Mesodermal cell (in vitro differentiated cells): ENCODE results near the gene CSKMT. TPM values are rescaled to one million over a fixed set of nuclear protein-coding genes. Genes with fewer than 3 reads are reported as not detected.
"Not testable (repeated sequence)": the region's sequence is repeated elsewhere in the genome, so short reads cannot be mapped to it uniquely, and the experiment has no call there.

Source experiments
- H3K27ac ChIP-seq: 2 replicates; pipeline ENCODE4 v1.7.0; 2013; ENCODE audit warnings: mild to moderate bottlenecking, low read depth, low read length, moderate library complexity; ENCODE audit not compliant: severe bottlenecking
- H3K36me3 ChIP-seq: 2 replicates; pipeline ENCODE4 v1.7.1; 2013; ENCODE audit warnings: mild to moderate bottlenecking, low read length, moderate library complexity; ENCODE audit not compliant: control insufficient read depth, insufficient read depth
- H3K4me1 ChIP-seq: one replicate; pipeline ENCODE4 v1.7.1; 2013; ENCODE audit warnings: mild to moderate bottlenecking, low read length; ENCODE audit not compliant: insufficient read depth, control insufficient read depth, poor library complexity, severe bottlenecking
- H3K4me3 ChIP-seq: 2 replicates; pipeline ENCODE4 v1.7.0; 2013; ENCODE audit warnings: low read length, control low read depth, mild to moderate bottlenecking; ENCODE audit not compliant: insufficient read depth, poor library complexity, severe bottlenecking; ENCODE audit errors: extremely low read depth
- H3K9me3 ChIP-seq: 2 replicates; pipeline ENCODE4 v1.7.1; 2013; ENCODE audit warnings: mild to moderate bottlenecking, low read length, moderate library complexity; ENCODE audit not compliant: control insufficient read depth
- WGBS, 2 experiments: methylation state at CpG; one replicate each; pipeline ENCODE4 v1.1.5; 2013; ENCODE audit warnings: missing lambda C conversion rate in 2 of 2; ENCODE audit not compliant: insufficient coverage in 2 of 2; 5-methylcytosine and 5-hydroxymethylcytosine counted together
- polyA plus RNA-seq, 2 experiments: library from polyadenylated mRNA; stranded (reverse); fragments of 50-300 nt; gene quantifications; one replicate each; pipeline ENCODE4 v1.2.3, GENCODE V29; 2013

CSKMT gene, protein sequence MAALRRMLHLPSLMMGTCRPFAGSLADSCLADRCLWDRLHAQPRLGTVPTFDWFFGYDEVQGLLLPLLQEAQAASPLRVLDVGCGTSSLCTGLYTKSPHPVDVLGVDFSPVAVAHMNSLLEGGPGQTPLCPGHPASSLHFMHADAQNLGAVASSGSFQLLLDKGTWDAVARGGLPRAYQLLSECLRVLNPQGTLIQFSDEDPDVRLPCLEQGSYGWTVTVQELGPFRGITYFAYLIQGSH
- 92.9 TPM for polyA plus RNA-seq (2013, experiment 1 of 2)
- 136 TPM for polyA plus RNA-seq (2013, experiment 2 of 2)

DNA sequence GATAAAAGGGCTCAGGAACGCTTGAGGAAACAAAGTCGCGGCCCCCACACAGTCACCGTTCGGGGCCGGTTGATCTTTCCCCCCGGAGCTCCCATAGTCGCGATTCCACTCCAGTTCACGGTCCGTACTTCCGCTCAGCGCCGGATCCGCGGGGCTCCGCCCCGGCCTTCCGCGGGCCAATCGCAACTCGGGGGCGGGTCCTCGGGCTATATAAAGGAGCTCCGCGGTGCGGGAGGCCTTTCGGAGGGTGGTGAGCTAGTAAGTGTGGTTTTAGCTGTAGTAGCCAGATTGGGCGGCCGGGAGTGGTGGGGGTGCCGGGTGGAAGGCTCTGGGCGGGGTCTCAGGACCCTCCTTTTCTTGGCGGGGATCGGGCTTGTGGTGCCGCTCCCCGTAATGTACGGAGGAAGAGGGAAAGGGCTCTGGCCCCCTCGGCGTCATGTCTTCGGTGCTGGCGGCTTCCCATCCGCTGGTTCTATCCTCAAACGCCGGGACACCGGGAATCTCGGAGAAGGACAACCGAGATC, at the start of gene CSKMT, which contains the start of gene C11orf98:
CSKMT (plus strand) TSS at position 238 of the 524 bp plus-strand sequence. CDS start 568 bp downstream, outside the sequence.
C11orf98 (minus strand) TSS at position 136 of the 524 bp plus-strand sequence; CDS start at position 95, 41 bp downstream.
- peaks cover 9% of the 10 kb centered on the region for H3K4me1 ChIP-seq
- H3K27ac ChIP-seq: peak within 1 kb of the TSS; percentile 91
- H3K4me3 ChIP-seq: peak within 1 kb of the TSS; percentile 82
- 0% methylated on average over 35 to 41 of the region's 47 CpGs for WGBS, 2 experiments
- H3K36me3 ChIP-seq: peaks cover 45% of the 10 kb centered on the region
- H3K9me3 ChIP-seq: no peaks in the 10 kb centered on the region

DNA sequence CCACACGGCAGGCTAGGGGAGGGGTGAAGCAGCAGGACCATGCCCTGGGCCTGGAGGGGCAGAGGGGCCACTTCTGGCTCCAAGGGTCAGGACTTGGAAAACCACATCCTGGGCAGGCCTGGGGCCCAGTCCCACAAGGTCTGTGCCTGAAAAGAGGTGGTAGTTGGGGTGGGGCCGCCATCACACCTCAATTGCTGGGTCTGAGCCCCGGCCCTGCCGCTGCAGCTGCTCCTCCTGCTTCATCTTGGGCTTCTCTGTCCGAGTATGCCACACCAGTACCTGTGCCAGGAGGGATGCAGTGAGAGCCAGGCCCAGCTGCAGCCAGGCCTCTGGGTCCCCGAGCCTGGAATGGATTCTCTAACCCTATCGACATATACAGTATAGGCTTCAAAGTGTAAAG, 49.6 kb upstream of the CSKMT start:
- Histone ChIP-seq H3K9me3 (no peaks in the 10 kb centered on the region), H3K4me3 (no peak overlapping the region), H3K36me3 (peaks cover 5% of the 10 kb centered on the region), H3K4me1 (peaks cover 9% of the 10 kb centered on the region), H3K27ac (no peak overlapping the region)
- 89 to 93% methylated on average over 3 to 4 of the region's 7 CpGs for WGBS, 2 experiments

DNA sequence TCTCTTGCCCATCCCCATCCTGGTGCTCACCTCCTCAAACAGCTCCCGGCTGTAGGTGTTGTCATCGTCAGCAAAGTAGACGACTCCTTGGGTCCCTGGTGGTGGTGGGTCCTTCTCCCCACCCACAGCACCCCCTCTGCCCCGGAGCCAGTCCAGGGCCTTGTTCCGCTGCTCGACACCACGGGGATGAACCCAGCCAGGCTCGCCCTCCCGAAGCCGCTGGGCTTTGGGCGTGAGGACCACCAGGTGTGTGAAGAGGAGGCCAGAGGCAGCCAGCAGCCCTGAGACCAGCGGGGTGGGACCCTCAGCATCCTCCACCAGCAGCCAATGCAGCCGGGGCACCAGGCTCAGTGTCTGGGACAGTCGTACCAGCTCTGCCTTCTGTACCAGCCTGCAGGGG, 48.2 kb upstream of the CSKMT start:
- not testable (repeated sequence) for H3K4me3 ChIP-seq, H3K9me3 ChIP-seq, H3K4me1 ChIP-seq, H3K27ac ChIP-seq, H3K36me3 ChIP-seq
- 100% methylated on average over 2 to 6 of the region's 14 CpGs for WGBS, 2 experiments

DNA sequence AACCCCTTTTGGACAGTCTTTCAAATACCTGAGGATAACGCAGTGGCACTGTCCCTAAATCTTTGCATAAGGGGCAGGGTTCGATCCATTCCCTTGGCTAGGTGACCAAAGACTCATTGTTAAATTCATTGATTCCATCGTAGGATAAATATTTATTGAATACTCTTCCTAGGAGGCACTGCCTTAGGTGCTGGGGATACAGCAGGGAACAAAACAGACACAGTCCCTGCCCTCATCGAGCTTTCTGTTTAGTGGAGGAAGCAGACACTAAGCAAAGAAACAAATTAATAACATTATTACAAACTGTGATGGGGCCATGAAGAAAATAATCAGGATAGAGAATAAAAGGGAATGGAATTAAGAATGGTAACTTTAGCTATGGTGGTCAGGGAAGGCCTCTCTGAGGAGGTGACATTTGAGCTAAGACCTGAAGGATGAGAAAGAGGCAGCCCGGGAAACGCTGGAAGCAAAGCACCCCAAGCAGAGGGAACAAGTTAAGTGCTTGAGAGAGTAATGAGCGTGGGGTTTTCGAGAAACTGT, 44.0 kb upstream of the CSKMT start:
- Histone ChIP-seq H3K27ac (peak overlapping the region; percentile 93), H3K4me3 (peak overlapping the region; percentile 74), H3K36me3 (peaks cover 22% of the 10 kb centered on the region), H3K9me3 (no peaks in the 10 kb centered on the region), H3K4me1 (peaks cover 12% of the 10 kb centered on the region)
- 32% methylated on average over 6 of the region's 8 CpGs for WGBS, 2 experiments

DNA sequence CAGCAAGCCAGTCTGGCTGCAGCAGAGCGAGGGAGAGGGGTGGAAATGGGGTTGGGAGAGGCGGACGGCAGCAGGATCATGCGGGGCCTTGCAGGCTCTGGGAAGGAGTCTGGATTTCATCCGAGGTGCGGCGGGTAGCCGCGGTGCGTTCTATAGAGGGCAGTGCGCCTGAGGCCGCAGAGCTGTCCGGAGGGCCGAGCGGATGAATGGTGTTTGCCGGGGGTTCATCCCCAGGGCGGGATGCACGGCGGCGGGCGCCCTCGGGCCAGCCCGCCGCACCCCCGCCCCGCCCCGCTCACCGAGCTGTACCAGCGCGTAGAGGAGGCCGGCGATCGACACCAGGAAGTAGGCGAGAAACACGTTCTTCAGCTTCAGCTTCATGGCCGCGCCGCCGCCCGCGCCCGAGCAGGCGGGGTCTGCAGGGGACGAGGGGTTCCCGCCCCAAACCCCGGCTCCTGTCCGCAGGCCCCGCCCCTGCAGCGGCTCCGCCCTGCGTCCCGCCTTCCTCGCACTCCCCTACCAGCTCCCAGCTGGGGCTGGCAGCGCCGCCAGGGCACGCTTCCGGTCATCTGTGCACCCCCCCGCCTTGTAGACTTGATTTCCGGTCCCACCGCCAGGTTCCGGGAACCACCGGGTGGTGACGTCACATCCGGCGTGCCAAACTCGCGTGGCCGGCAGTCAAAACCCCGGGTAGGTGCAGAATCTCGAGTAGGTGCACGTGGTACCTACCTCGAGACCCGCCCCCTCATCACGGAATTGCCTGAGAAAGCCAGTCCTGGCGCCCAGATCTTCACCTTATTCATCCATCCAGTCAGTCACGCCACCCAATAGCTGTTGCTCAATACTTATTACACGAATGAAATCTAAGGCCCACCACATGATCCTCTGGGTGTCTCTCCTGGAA, 43.3 kb upstream of the CSKMT start, which contains the start of gene B3GAT3:
B3GAT3 (minus strand) TSS at position 420 of the 904 bp plus-strand sequence; CDS start at position 381, 39 bp downstream.
- Histone ChIP-seq H3K36me3 (peaks cover 30% of the 10 kb centered on the region), H3K4me3 (peak within 1 kb of the TSS; percentile 74), H3K27ac (peak within 1 kb of the TSS; percentile 93), H3K4me1 (peaks cover 12% of the 10 kb centered on the region), H3K9me3 (no peaks in the 10 kb centered on the region)
- 1 to 3% methylated on average over 64 to 66 of the region's 77 CpGs for WGBS, 2 experiments

DNA sequence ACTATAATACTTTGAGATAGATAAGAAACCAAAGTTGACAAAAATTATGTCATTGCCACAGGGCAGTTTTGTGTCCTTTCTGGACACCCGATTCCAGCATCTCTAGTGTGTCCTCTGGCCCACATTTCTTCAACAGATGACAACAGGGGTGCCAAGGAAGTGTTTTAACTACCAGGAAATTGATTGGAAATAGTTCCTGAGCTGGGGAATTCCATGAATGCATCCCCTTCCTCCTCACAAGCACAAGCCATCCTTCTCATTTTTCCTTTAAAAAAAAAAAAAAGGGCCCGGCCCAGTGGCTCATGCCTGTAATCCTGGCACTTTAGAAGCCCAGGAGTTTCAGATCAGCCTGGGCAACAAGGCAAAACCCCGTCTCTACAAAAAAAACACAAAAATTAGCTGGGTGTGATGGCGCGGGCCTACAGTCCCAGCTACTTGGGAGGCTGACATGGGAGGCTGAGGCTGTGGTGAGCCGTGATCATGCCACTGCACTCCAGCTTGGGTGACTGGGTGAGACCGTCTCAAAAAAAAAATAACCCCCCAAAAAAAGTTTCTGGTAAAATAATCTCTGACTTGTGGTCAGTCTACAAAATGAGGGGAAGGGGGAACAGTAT, 42.5 kb upstream of the CSKMT start:
- peaks cover 12% of the 10 kb centered on the region for H3K4me1 ChIP-seq
- H3K9me3 ChIP-seq: no peaks in the 10 kb centered on the region
- WGBS, 2 experiments: 100% methylated on average over 1 of the region's 7 CpGs
- H3K27ac ChIP-seq: peak overlapping the region; percentile 93
- peaks cover 37% of the 10 kb centered on the region for H3K36me3 ChIP-seq
- peak overlapping the region; percentile 74 for H3K4me3 ChIP-seq

DNA sequence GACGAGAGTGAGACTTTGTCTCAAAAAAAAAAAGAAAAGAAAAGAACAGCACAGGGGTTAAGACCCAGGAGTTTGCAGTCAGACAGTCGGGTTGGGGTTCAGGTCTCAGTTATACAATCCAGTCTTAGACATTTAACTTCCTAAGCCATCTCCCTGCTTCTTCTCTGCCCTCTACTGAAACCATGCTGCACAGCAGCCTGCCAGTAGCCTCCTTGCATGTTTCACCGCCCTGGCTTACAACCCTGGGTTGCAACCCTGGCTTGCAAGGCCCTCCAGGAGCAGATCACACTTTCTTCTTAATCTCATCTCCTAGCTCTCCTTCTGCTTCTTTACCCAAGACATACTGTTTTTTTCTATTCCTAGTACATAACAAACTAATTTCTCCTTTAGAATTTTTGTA, 37.4 kb upstream of the CSKMT start:
- Histone ChIP-seq H3K36me3 (peaks cover 88% of the 10 kb centered on the region), H3K9me3 (no peaks in the 10 kb centered on the region), H3K4me3 (no peak overlapping the region), H3K4me1 (peaks cover 3% of the 10 kb centered on the region), H3K27ac (no peak overlapping the region)
- WGBS, 2 experiments: 81 to 83% methylated on average over 2 to 3 of the region's 3 CpGs

DNA sequence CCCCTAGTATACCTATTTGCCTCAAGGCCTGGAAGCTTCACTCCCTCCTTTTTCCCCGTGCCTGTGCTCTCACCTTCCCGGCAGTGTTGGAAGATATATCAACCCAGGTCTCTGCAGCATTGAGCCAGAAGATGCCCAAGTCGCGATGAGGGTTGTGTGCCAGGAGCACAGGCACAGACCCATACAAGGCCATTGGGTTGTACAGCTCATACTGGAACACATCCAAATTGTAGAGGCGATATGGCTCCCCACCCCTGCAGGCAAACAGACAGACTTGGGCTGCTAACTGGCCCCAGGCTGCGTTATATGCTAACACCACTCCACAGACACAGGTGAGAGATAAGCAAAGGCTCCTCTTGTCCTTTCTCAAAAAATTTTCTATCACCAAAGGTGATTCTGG, 32.6 kb upstream of the CSKMT start:
- Histone ChIP-seq H3K4me3 (no peak overlapping the region), H3K4me1 (no peaks in the 10 kb centered on the region), H3K36me3 (peaks cover 96% of the 10 kb centered on the region), H3K9me3 (no peaks in the 10 kb centered on the region), H3K27ac (no peak overlapping the region)
- 98 to 100% methylated on average over 6 of the region's 6 CpGs for WGBS, 2 experiments

DNA sequence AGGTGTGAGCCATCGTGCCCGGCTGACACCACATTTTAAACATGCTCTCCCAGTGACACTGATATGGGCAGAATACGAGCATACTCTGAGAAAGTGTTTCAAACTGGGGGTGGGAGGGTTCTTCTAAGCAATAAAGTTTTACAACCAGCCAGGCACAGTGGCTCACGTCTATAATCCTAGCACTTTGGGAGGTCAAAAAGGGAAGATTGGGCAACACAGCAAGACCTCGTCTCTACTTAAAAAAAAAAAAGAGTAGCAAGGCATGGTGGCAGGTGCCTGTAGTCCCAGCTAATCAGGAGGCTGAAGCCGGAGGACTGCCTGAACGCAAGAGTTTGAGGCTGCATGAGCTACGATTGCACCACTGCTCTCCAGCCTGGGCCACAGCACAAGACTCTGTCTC, 20.9 kb upstream of the CSKMT start:
- H3K9me3 ChIP-seq: no peaks in the 10 kb centered on the region
- H3K4me3 ChIP-seq: no peak overlapping the region
- WGBS, 2 experiments: 95 to 100% methylated on average over 3 to 6 of the region's 8 CpGs
- H3K4me1 ChIP-seq: peaks cover 8% of the 10 kb centered on the region
- H3K36me3 ChIP-seq: peaks cover 61% of the 10 kb centered on the region
- no peak overlapping the region for H3K27ac ChIP-seq

DNA sequence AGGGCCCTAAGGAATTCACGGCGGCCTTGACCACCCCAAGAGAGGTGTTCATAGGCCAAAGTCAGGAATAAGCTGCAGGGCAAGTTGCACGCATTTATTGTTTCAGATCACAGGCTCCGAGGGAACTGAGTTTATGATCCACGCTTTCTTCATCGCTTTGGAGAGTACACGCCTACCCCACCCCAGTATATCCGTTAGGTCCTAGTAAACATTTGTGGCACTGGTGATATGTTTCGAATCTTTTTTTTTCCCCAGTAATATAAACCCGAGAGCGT, 19.5 kb upstream of the CSKMT start:
- H3K27ac ChIP-seq: peak overlapping the region; percentile 98
- peaks cover 8% of the 10 kb centered on the region for H3K4me1 ChIP-seq
- 33 to 40% methylated on average over 10 to 11 of the region's 11 CpGs for WGBS, 2 experiments
- H3K36me3 ChIP-seq: peaks cover 63% of the 10 kb centered on the region
- peak overlapping the region; percentile 96 for H3K4me3 ChIP-seq
- H3K9me3 ChIP-seq: no peaks in the 10 kb centered on the region
